Activated CD8-positive, alpha-beta memory T cell treated with anti-CD3 and anti-CD28 coated beads for 1 hour (primary cell): ENCODE data around the gene GTF2A1.

Source experiments
- DNase-seq, 2 donors: peaks; one replicate each; pipeline ENCODE4 v3.0.0-alpha.2; 2020; ENCODE audit warnings: low read depth in 1 of 2; ENCODE audit errors: extremely low read depth in 1 of 2

Gene GTF2A1

DNA sequence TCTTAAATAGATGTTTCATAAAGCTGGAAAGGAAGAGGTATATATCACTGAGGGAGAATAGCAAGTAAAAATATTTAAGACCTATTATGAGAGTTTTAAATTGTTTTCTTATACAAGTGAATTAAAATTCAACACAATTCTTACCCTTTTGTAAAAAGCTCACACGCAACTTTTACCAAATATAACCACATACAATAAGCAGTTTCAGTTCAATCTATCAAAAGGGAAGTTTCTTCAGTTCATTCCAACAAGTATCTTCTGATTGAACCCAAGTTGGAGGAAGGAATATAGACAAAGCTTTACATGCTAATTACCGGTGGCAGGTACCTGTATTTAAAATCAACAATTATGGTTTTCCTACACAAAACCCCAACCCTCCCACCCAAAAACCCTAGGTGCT lies 41.1 kb downstream of the GTF2A1 start:
- DNase-seq: no peak

DNA sequence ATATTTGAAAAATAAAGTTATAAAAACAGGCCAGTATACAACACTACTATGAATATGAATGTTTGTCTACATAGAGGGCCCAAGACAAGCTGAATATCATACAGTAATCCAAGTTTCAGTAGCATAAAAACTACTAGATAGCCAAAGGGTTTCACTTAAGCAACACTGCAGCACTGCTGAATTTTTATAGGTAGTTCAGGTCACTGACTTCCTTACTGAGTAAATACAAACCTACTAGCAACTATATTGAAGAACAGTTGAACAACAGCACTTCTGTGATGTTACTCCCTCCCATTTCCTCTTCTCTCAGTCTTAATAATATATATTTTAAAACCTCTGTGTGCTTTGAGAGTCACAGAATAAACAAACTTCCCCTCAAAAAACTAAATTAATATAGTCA lies 42.7 kb downstream of the GTF2A1 start:
- DNase-seq: no peak

DNA sequence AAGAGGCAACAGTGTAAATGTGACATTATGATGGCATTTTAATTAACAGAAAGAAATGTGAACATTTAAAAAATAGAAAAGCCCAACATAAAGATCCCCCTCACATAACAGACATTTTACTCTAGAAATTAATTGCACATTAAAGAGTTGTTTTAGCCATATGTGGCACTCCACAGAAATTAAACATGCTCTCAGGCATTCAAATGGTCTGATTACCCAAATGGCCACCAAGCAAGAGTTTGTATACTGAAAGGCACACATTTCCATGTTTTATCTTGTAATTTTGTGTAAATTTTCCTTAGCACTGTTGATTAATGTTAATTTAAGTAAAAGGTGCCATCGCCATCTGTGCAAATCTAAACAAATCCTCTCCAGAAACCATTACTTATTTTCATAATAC lies 43.5 kb downstream of the GTF2A1 start:
- no peak for DNase-seq

GRCh38 chr14:81176241-81176640 lies 44.5 kb downstream of the GTF2A1 start:
- DNase-seq: no peak

DNA sequence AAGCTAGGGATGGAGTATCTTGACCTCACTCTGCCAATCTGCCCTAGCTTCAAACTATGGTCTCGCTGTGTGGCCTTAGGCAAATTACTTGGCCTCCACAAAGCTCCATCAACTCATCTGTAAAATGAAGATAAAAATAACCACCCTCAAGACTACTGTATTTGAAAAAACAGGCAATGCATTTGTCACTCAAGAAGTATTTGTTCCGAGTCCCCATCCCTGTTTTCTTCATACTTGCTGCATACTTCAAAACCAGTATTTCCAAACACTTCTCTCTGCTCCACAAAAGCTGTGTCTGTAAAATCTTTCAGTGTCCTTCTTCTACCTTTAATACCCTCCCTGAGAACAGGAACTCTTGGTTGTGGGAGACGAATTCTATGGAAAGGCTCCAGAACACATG lies 47.9 kb downstream of the GTF2A1 start:
- no peak for DNase-seq

GRCh38 chr14:81172353-81172752 lies 48.4 kb downstream of the GTF2A1 start:
- DNase-seq: no peak

DNA sequence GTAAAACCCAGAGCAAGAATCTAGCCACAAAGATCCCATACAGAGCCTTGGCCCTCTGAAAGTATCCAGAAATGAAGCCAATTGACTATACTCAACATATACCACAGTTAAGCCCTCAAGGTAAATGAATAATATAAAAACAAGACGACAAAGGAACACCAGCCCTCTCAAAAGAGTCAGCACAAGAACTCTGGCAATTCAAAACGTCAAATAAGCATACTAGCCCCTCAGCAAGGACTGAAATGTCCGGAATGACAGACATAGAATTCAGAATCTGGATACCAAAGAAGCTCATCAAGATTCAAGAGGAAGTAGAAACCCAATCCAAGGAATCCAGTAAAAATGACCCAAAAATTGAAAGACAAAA lies 49.9 kb downstream of the GTF2A1 start:
- no peak for DNase-seq

DNA sequence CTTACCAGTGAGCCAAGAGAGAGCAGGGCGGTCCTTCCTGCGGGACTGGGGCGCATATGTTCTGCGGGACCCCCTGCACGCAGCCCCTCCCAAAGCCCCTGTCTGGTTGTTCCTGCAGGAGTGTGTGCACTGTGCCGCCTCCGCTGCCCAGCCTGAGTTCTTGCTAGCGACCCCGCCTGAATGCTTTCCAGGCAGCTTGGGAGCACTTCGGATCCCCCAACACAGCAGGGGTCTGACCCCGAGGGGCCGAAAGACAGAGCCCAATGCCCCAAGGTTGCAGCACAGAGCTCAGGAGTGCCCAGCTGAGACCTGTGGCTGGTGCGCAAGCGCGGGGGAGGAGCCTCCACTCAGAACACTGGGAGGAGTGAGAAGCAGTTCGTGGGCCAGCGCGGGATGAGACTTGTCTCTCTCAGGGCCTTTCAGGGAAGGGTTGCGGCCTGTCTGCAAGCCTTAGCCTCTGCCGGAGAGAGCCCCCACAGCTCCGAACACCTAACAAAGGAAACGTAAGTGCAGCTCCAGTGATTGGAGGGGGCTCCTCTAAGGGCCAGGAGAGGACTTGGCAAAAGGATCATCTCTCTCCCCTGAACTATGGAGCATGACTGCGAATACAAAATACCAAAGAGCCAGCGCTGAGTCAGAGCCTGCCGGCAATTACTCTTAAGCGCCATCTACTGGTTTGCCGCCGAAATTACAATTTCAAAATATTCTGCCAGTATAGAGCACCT lies 50.5 kb downstream of the GTF2A1 start:
- DNase-seq: peak; percentile 74 to 77

DNA sequence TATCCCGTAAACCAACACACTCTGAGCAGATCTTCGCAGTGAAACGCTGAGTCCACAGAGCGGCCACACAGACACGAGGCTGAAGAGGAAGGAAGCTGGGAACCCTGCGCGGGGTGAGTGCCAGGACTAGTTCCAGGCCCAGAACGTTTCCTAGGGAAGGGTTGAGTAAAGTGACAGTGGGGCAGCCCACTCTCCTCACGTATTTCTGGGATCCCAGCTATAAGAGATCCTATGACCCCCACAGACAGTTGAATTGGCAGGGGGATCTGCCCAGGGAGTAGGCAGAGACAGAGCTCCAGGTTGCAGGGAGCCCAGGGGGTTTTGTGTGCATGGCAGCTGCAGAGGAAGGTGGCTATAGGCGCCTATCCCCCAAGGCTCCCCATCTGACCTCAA lies 51.1 kb downstream of the GTF2A1 start:
- no peak for DNase-seq

- no peak for DNase-seq
These were observed 51.5 kb downstream of the GTF2A1 start for GRCh38 chr14:81169267-81169666.

DNA sequence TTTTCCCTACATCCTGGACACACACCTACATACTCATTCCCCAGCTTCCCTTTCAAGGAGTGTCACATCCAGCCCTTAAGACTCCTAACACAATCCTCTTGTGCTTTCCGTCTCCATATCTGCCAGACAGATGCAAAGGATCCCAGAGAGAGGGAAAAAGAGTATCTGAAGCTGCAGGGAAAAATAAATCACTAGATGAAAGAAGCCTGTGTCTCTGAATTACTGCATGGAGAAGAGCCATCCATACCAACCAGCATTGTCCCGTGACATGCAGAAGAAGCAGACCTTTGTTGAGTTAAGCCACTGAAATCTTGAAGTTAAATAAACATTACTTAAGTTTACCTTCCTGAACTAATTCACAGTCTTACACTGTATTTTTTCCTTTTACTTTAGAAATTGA lies 54.6 kb downstream of the GTF2A1 start:
- DNase-seq: no peak

DNA sequence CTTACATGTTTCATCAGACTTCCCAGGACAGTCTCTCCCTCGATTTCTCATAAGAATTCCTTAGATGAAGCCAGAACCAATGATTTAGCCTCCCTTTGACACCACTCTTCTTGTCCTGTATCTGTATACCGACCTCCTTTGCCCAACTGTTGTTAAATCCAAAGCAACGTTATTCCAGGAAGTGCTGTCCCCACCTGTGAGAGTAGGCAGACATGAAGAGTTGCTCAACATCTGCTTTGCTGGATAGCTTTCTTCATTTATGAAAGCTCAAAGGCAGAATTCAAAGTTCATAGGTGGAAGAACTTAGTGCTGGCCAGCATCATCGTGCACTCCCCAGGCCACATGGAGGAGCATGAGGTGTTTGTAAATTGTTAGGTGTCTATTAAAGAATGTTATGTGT lies 55.6 kb downstream of the GTF2A1 start:
- DNase-seq: no peak

GRCh38 chr14:81164167-81164774 lies 56.5 kb downstream of the GTF2A1 start:
- DNase-seq: no peak

- no peak for DNase-seq
These were observed 57.8 kb downstream of the GTF2A1 start for GRCh38 chr14:81162941-81163340.

DNA sequence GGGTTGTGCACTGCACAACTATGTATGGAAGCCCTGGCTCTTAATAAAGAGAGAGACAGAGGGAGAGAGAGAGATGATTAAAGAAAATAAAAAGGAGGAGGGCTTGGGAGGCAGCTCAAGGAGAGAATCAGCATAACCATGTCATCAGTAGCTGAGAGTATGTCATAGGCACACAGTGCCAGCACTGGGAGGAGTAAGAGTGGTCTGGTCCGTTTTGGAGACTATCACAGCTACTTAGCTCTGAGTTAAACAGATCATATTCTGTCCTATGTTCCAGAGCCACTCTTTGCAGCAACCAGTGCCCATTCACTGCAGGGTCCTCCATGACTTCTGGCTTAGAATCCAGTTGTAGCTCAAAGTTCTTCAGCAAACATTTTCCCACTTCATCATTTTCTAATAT lies 59.0 kb downstream of the GTF2A1 start:
- no peak for DNase-seq

GRCh38 chr14:81161088-81161487 lies 59.7 kb downstream of the GTF2A1 start:
- DNase-seq: no peak

GRCh38 chr14:81157431-81157830 lies 63.3 kb downstream of the GTF2A1 start:
- no peak for DNase-seq

DNA sequence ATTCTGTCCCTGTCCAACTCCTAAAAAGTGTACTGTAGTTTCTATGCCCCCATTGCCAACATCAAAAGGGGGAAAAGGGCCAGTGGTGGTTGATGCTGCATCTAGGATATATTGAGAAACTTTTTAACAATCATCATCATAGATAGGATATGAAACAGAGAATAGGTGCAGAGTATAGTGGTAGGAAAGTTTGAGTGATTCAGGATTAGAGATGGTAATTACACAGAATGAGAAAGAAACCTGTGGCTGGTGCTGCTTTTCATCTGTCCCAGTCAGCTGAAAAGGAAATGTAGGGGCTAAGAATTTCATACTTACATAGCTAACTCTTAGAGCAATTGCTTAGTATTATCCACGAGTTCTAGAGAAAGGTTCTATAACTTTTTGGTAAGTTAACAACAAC lies 67.6 kb downstream of the GTF2A1 start:
- no peak for DNase-seq

DNA sequence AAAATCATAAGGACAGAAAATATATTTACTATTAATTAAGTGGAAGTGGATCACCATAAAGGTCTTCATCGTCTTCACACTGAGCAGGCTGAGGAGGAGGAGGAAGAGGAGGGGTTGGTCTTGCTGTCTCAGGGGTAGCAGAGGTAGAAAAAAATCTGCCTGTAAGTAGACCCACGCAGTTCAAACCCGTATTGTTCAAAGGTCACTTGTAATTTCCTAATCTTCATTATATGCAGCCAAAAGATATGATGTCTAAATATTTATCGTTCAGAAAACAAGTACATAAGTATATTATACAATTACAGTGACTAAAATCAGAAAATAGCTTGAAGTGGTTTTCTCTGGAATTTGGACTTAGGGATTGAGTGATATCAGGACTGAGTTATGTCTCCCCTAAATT lies 72.1 kb downstream of the GTF2A1 start:
- DNase-seq: no peak

DNA sequence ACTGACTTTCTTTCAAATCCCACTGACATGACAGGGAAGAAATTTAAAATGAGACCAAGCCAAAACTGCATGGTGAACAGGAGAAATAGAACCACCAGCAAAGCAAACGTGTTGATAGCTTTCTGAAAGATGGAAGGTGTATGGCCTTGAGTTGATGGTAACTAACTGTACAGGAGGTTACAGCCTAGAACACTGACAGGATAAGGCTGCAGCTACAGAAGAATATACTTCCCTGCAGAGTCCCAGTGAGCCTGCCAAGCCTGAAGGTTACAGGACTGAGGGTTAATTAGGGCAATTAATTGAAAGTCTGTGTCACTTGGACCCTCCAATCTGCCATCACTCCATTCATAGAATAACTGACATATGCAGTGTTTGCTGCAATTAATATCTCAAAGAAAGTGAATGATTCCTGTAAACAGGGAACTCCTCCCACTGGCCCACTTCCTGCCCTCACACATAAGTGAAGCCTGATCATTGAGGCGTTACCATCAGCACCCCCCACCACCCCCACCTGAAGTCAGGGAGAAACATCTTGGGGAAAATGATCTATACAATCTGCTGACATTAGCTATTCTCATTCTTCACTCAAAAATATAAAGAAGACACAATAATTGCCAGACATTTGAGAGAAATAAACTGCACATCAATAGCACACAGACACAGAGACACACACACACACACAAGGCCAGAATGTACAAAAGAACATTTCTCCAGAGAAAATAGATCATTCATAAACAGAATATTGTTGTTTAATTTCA lies 73.4 kb downstream of the GTF2A1 start:
- DNase-seq: no peak

GRCh38 chr14:81144824-81145603 lies 75.7 kb downstream of the GTF2A1 start:
- DNase-seq: no peak
